ENCODE results near the gene C8B.

GRCh38 chr1:56917356-56917755 lies 48.5 kb downstream of the C8B start:
- TF ChIP-seq GATA2 (IDR thresholded peaks at IDR 0.05; ENCODE audit: low read depth, low read length) (no peak), GATA3 (IDR thresholded peaks at IDR 0.05; ENCODE audit: low read depth, low read length) (no peak)

Data from SH-SY5Y (cell line).